AG09319 (cell line): ENCODE measurements around the gene UNC13D.

Experiments used
- DNase-seq: peaks from one replicate; pipeline ENCODE4 v3.0.0-alpha.2; 2010; ENCODE audit warnings: low read depth; ENCODE audit errors: extremely low read depth
- CTCF ChIP-seq: IDR thresholded peaks from 2 replicates; pipeline ENCODE4 v1.5.1; 2011; ENCODE audit warnings: low read depth, mild to moderate bottlenecking, inconsistent platforms, low read length, moderate library complexity

UNC13D gene

GRCh38 chr17:75816693-75817092, 27.5 kb downstream of the UNC13D start:
- DNase-seq = no peak
- no peak for TF ChIP-seq CTCF

DNA sequence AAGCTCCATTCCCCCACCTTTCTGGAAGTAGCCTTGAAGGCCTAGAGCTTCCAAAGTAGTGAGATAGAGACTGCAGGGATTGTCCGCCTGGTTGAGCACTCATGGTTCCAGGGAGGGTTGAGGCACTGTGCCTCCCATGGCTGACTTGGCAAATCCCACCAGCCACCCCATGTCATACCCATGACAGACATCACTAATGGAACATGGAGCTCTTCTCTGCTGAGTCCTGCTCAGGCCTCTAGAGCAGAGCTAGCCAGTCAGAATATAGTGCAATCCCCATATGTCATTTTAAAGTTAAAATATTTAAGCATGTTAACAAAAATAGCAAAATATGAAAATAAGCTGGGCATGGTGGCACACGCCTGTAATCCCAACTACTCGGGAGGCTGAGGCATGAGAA, 28.8 kb downstream of the UNC13D start:
- TF ChIP-seq CTCF = no peak
- DNase-seq = no peak

GRCh38 chr17:75814900-75815373, 29.3 kb downstream of the UNC13D start:
- DNase-seq = no peak
- TF ChIP-seq CTCF = no peak

- TF ChIP-seq CTCF = no peak
- no peak for DNase-seq
These were observed 30.2 kb downstream of the UNC13D start for GRCh38 chr17:75814021-75814395.

DNA sequence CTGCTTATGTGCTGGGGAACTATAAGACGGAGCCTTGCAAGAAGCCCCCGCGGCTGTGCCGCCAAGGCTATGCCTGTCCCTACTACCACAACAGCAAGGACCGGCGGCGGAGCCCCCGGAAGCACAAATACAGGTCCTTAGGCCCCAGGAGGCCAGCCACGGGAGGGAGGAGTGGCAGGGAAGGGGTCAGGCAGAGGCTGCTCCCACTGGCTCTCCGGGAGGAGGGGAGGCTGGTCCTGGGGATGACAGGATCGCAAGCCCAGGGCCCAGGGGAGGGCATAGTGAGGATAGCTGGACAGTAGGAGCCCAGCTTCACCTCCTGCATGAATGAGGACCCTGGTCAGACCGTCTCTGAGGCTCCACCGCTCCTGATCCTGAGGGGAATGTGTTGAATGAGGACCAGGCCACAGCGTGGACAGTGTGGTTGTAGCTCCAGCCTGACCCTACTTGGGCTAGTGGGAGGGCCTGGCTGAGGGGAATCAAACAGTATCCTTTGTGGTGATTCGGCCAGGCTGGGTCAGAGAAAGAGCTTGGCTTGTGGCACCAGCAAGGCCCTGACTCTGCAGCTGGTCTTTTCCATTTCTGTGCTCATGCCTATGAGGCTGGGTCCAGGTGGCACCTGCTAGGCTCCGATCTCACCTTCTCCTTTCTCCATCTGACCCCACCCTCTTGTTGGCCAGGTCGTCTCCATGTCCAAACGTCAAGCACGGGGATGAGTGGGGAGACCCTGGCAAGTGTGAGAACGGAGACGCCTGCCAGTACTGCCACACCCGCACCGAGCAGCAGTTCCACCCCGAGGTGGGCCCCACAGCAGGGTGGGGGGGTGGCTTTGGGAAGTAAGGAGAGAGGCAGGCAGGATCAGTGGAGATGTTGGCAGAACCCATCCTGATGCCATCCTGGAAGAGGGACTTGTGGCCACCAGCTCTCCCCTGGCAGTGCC, 30.9 kb downstream of the UNC13D start:
- no peak for DNase-seq
- no peak for TF ChIP-seq CTCF

DNA sequence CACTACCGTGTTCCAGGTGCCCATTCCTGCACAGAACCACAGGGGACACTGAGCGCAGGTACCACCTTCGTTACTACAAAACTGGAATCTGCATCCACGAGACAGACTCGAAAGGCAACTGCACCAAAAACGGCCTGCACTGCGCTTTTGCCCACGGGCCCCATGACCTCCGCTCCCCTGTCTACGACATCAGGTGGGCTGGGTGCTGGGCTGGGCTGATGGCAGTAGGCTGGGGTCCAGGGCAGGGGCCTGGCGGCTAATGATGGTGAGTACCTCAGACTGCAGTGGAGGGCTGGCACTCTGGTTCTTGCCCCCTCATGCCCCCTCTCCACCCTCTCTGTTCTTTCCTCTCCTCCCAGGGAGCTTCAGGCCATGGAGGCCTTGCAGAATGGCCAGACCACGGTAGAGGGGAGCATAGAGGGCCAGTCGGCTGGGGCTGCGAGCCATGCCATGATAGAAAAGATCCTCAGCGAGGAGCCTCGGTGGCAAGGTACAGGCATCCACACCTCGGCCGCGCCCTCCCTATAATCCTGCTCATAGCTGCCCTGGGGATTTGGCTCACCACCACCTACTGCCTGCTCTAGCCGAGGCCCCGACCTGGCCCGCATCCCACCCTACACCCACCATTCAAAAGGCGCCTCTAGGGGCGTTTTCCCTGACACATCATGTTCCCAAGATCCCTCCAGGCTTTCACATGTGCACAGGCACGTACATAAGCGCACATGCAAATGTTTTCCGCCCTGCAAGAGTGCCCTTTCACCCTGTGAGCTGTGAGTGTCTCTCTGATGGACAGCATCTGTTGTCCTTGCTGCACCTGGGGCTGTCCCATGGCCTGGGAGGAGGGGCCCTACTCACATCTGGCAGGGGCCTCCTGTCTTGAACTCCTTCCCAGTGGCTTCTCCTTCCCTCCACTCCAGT, 31.8 kb downstream of the UNC13D start:
- no peak for TF ChIP-seq CTCF
- no peak for DNase-seq
